DOHH2 (cell line): ENCODE data around the gene ALDH3B1.

Source experiments
- H3F3A ChIP-seq: fragments of 200-600 bp; sonication (generic), shearing (Covaris generic); 2 replicates; pipeline ENCODE4 v1.6.0; 2016; ENCODE audit warnings: antibody characterized with exemption, mild to moderate bottlenecking; ENCODE audit not compliant: control insufficient read depth, insufficient read depth
- H3K27ac ChIP-seq: fragments of 200-600 bp; sonication (generic); 2 replicates; pipeline ENCODE4 v1.5.1; 2014; ENCODE audit warnings: low read depth, mild to moderate bottlenecking, low read length, moderate library complexity
- H3K27me3 ChIP-seq: fragments of 200-600 bp; sonication (generic); 2 replicates; pipeline ENCODE4 v1.6.1; 2014; ENCODE audit warnings: mild to moderate bottlenecking, low read length, mixed read lengths; ENCODE audit not compliant: control insufficient read depth
- H3K36me3 ChIP-seq: fragments of 200-600 bp; sonication (generic); 2 replicates; pipeline ENCODE4 v1.6.1; 2014; ENCODE audit warnings: mild to moderate bottlenecking, low read length, moderate library complexity, mixed read lengths; ENCODE audit not compliant: control insufficient read depth
- H3K4me1 ChIP-seq: fragments of 200-600 bp; sonication (generic); 2 replicates; pipeline ENCODE4 v1.6.1; 2014; ENCODE audit warnings: mild to moderate bottlenecking, low read length, mixed read lengths; ENCODE audit not compliant: control insufficient read depth
- H3K4me2 ChIP-seq: fragments of 200-600 bp; sonication (generic); 2 replicates; pipeline ENCODE4 v1.6.0; 2014; ENCODE audit warnings: mild to moderate bottlenecking, low read length, moderate library complexity
- H3K4me3 ChIP-seq: fragments of 200-600 bp; sonication (generic); 2 replicates; pipeline ENCODE4 v1.5.1; 2014; ENCODE audit warnings: mild to moderate bottlenecking, low read length, mixed read lengths
- H3K79me2 ChIP-seq: fragments of 200-600 bp; sonication (generic); 2 replicates; pipeline ENCODE4 v1.6.1; 2014; ENCODE audit warnings: mild to moderate bottlenecking, low read length, mixed read lengths; ENCODE audit not compliant: control insufficient read depth
- H3K9me2 ChIP-seq: fragments of 200-600 bp; sonication (generic); replicated peaks from 2 replicates; pipeline ENCODE4 v1.6.1; 2014; ENCODE audit warnings: mild to moderate bottlenecking, low read length, mixed read lengths; ENCODE audit not compliant: control insufficient read depth
- H3K9me3 ChIP-seq: fragments of 200-600 bp; sonication (generic); 2 replicates; pipeline ENCODE4 v1.6.1; 2014; ENCODE audit warnings: antibody characterized with exemption, low read length, mixed read lengths; ENCODE audit not compliant: control insufficient read depth, insufficient read depth
- H4K20me1 ChIP-seq: fragments of 200-600 bp; sonication (generic); 2 replicates; pipeline ENCODE4 v1.6.0; 2014; ENCODE audit warnings: low read depth, mild to moderate bottlenecking, antibody characterized with exemption, low read length, moderate library complexity; ENCODE audit not compliant: control insufficient read depth, insufficient read depth
- CTCF ChIP-seq: fragments of 200-600 bp; sonication (generic); IDR thresholded peaks from one replicate; pipeline ENCODE4 v1.5.1; 2014; ENCODE audit warnings: antibody characterized with exemption, mild to moderate bottlenecking, low read depth, low read length; ENCODE audit not compliant: poor library complexity, severe bottlenecking
- EZH2phosphoT487 ChIP-seq: fragments of 200-600 bp; sonication (generic); IDR thresholded peaks from 2 replicates; pipeline ENCODE4 v1.6.1; 2017; ENCODE audit warnings: borderline replicate concordance, mild to moderate bottlenecking, antibody characterized with exemption, low read length, moderate library complexity, mixed read lengths

ALDH3B1 gene

GRCh38 chr11:68067991-68068390 is 57.9 kb downstream of the ALDH3B1 start:
- Histone ChIP-seq H3K27ac (no peak overlapping the region), H3K79me2 (no peaks in the 10 kb centered on the region), H3K4me3 (no peak overlapping the region), H3F3A (no peaks in the 10 kb centered on the region), H4K20me1 (no peaks in the 10 kb centered on the region), H3K9me2 (no peaks in the 10 kb centered on the region), H3K4me2 (no peak overlapping the region), H3K27me3 (no peaks in the 10 kb centered on the region), H3K36me3 (peaks cover 55% of the 10 kb centered on the region), H3K4me1 (no peaks in the 10 kb centered on the region), H3K9me3 (no peaks in the 10 kb centered on the region)
- TF ChIP-seq CTCF (no peak), EZH2phosphoT487 (no peak)

- Histone ChIP-seq H3K27ac (no peak overlapping the region), H3K4me1 (no peaks in the 10 kb centered on the region), H3K9me2 (no peaks in the 10 kb centered on the region), H3K4me3 (no peak overlapping the region), H3F3A (no peaks in the 10 kb centered on the region), H3K9me3 (no peaks in the 10 kb centered on the region), H3K4me2 (no peak overlapping the region), H3K27me3 (no peaks in the 10 kb centered on the region), H4K20me1 (no peaks in the 10 kb centered on the region), H3K79me2 (no peaks in the 10 kb centered on the region), H3K36me3 (peaks cover 36% of the 10 kb centered on the region)
- TF ChIP-seq CTCF (no peak), EZH2phosphoT487 (no peak)
Observed at GRCh38 chr11:68071281-68072048, 61.3 kb downstream of the ALDH3B1 start.

- Histone ChIP-seq H3K27me3 (no peaks in the 10 kb centered on the region), H3K9me2 (no peaks in the 10 kb centered on the region), H3K36me3 (peaks cover 28% of the 10 kb centered on the region), H3K27ac (no peak overlapping the region), H3F3A (no peaks in the 10 kb centered on the region), H3K9me3 (no peaks in the 10 kb centered on the region), H4K20me1 (no peaks in the 10 kb centered on the region), H3K4me1 (no peaks in the 10 kb centered on the region), H3K79me2 (no peaks in the 10 kb centered on the region), H3K4me2 (no peak overlapping the region), H3K4me3 (no peak overlapping the region)
- TF ChIP-seq EZH2phosphoT487, result no peak
- TF ChIP-seq CTCF, result no peak
Observed at GRCh38 chr11:68074584-68075352, 64.6 kb downstream of the ALDH3B1 start.
